Activated naive CD4-positive, alpha-beta T cell treated with Interleukin-2 at 50 U/mL for 16 hours (primary cell): Measurements from ENCODE around the gene COL11A2.

Experiments
- DNase-seq: peaks from one replicate; pipeline ENCODE4 v3.0.0-alpha.2; 2020

COL11A2 gene

GRCh38 chr6:33206027-33206863, 14.0 kb upstream of the COL11A2 start:
- no peak for DNase-seq

- DNase-seq = peak; percentile 59
These were observed 13.1 kb upstream of the COL11A2 start for GRCh38 chr6:33205191-33206026.

- peak; percentile 94 for DNase-seq
These were observed 12.3 kb upstream of the COL11A2 start, which contains the start of gene HSD17B8 for GRCh38 chr6:33204415-33205190. TSS of gene HSD17B8 (plus strand) at chr6:33204655. CDS start at chr6:33204669, 14 bp downstream.

- DNase-seq = no peak
These were observed 11.8 kb upstream of the COL11A2 start for GRCh38 chr6:33204165-33204414.

- no peak for DNase-seq
These were observed 11.3 kb upstream of the COL11A2 start for GRCh38 chr6:33203443-33204164.

- DNase-seq = no peak
These were observed 10.5 kb upstream of the COL11A2 start for GRCh38 chr6:33202799-33203198.

GRCh38 chr6:33201935-33202334, 9.7 kb upstream of the COL11A2 start:
- no peak for DNase-seq

GRCh38 chr6:33201147-33201545, 8.9 kb upstream of the COL11A2 start:
- no peak for DNase-seq

- peak; percentile 99 for DNase-seq
These were observed 8.2 kb upstream of the COL11A2 start, which contains the start of the genes RXRB and SLC39A7 for GRCh38 chr6:33200219-33201146. TSS of gene RXRB (minus strand) at chr6:33200665. CDS start at chr6:33200476, 189 bp downstream. TSS of gene SLC39A7 (plus strand) at chr6:33200867. CDS start at chr6:33201246, 379 bp downstream.

- peak; percentile 76 for DNase-seq
These were observed 7.5 kb upstream of the COL11A2 start for GRCh38 chr6:33199687-33200218.

GRCh38 chr6:33198853-33199436, 6.7 kb upstream of the COL11A2 start:
- no peak for DNase-seq

GRCh38 chr6:33198159-33198852, 6.0 kb upstream of the COL11A2 start:
- no peak for DNase-seq

- peak; percentile 21 for DNase-seq
These were observed 5.3 kb upstream of the COL11A2 start for GRCh38 chr6:33197431-33198048.

- no peak for DNase-seq
These were observed 3.3 kb upstream of the COL11A2 start for GRCh38 chr6:33195304-33196165.

- no peak for DNase-seq
These were observed 2.2 kb upstream of the COL11A2 start for GRCh38 chr6:33194431-33194979.

- no peak for DNase-seq
These were observed 1.4 kb upstream of the COL11A2 start for GRCh38 chr6:33193619-33194018.

GRCh38 chr6:33192671-33193602, 670 bp upstream of the COL11A2 start:
- DNase-seq = peak; percentile 27
